OCI-LY1 (cell line): ENCODE data around the gene MUC6.

Experiments
- EZH2 ChIP-seq: fragments of 200-600 bp; sonication (generic), shearing (Covaris generic); IDR thresholded peaks from 2 replicates; pipeline ENCODE4 v1.8.0; 2017; ENCODE audit warnings: borderline replicate concordance, mixed run types, mild to moderate bottlenecking, antibody characterized with exemption, low read length, moderate library complexity, mixed read lengths
- TF ChIP-seq, protein P1 (sequence below): fragments of 200-600 bp; sonication (generic), shearing (Covaris generic); IDR thresholded peaks from 2 replicates; pipeline ENCODE4 v1.5.1; 2017; ENCODE audit warnings: mild to moderate bottlenecking, antibody characterized with exemption, low read length, moderate library complexity, mixed read lengths

DNA sequence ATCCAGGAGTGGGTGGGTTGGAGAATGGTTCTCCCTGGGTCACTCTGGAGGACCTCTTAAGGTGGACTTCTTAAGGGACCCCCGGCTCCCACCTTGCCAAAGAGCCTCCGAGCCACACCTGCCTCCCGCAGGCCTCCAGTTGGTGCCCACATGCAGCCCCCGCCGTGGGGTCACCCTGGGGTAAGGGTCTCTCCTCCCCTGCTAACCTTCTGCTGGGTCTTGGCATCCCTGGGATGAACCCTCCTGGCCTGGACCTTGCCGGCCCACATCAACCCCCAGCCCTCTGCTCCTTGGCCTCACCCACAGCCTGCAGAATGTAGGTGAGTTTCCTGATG, 12.5 kb upstream of the MUC6 start:
- TF ChIP-seq, protein P1, sequence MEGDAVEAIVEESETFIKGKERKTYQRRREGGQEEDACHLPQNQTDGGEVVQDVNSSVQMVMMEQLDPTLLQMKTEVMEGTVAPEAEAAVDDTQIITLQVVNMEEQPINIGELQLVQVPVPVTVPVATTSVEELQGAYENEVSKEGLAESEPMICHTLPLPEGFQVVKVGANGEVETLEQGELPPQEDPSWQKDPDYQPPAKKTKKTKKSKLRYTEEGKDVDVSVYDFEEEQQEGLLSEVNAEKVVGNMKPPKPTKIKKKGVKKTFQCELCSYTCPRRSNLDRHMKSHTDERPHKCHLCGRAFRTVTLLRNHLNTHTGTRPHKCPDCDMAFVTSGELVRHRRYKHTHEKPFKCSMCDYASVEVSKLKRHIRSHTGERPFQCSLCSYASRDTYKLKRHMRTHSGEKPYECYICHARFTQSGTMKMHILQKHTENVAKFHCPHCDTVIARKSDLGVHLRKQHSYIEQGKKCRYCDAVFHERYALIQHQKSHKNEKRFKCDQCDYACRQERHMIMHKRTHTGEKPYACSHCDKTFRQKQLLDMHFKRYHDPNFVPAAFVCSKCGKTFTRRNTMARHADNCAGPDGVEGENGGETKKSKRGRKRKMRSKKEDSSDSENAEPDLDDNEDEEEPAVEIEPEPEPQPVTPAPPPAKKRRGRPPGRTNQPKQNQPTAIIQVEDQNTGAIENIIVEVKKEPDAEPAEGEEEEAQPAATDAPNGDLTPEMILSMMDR, result no peak
- no peak for TF ChIP-seq EZH2
